HG03469 (cell line): ENCODE data around the gene CDH4.

ENCODE experiments used
- ATAC-seq: cut with Tn5 transposase; IDR thresholded peaks from one replicate; pipeline ENCODE4 v1.9.1; 2021; ENCODE audit warnings: mild to moderate bottlenecking, moderate library complexity, moderate number of reproducible peaks; ENCODE audit not compliant: unreplicated experiment

The CDH4 gene

DNA sequence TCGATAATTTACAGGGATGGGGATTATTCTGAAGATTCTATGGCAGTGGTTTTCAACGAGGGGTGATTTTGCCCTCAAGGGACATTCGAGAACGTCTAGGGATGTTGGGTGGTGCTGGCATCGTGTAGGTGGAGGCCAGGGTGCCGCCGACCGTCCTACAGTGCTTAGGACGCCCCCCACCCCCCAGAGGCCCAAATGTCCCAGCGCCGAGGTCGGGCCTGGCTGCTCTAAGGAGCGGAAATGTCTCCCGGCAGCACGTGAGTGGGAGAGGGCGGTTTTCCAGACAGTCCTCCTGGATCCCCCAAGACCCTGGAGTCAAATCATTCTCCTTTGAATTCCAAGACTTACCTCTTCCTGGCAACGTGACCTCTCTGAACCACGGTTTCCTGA is 101.9 kb downstream of the CDH4 start:
- ATAC-seq = no peak

DNA sequence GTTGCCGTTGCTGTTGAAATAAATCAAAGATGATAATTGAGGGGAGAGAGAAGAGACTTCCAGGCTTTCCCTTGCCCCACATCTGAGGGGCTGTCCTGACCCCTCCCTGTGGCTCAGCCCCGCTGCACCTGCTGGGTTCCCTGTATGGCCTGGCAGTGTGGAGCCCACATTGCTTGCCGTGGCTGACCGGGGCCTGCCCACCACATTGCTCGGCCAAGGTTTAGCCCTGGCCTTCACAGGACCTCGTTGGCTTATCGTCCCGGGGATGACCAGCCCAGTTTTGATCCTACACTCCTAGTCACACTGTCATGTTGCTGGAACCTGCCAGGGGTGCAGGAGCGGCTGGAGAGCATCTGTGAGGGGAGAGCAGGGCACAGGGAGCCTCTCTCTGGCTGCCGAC is 102.4 kb downstream of the CDH4 start:
- ATAC-seq = no peak

DNA sequence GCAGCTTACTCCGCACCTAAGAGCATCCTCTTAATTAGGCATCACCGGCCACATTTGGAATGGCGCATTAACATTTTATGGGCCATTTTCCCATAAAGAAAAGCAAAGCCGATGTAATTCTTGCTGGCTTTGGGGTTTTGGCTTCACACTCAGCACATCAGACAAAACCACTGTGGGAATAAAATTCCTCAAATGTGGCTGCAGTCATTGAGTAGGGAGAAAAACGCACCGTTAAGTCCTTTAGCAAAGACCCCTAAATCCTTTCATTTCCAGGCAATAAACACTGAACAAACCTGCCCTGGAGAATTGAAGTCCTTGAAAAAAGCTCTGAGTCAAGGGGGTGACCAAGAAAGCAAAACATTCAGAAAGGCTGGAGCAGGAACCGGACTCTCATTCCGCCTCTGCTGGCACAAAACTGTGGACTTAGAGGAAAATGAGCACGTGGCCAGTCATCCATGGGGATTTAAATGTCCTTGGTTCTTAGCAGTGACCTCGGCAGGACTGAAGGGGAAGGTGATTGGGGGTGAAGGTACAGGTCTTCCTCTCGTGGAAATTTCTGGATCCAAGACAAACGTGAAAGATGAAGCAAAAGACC is 102.9 kb downstream of the CDH4 start:
- no peak for ATAC-seq

DNA sequence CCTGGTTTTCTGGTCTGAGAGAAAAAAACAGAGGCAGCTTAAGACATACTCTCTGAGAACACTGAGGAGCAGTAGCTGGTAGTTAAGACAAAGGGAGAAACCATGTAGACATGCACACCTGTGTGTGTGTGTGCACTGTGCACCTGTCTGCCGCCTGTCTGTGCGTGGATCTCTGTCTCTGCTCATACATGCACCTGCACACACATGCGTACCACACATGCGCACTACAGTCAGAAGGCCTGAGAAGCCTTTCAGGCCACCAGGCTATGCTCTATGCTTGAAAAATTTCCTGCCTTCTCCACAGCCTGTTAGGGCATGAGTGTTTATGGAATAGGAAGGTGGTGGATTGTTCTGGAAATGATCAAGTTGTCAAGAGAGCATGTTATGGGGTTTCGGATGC is 103.5 kb downstream of the CDH4 start:
- no peak for ATAC-seq

DNA sequence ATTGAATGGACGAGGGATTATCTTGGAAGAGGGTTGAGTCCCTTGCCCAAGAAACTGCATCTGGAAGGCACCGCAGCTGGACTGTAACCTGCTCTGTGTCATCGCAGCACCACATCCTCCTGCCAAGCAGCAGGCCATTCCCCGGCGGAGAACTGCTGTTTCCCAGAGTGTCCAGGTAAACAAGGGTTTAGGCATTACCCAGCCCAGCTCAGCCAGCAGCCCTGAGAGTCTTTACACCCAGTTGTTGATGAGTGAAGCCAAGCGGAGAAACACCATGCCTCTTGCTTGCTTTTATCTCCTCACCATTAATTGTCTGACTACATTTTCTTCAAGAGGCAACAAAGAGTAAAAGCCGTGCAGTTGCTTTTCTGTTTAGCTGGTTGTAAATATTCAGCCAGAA is 104.1 kb downstream of the CDH4 start:
- no peak for ATAC-seq

DNA sequence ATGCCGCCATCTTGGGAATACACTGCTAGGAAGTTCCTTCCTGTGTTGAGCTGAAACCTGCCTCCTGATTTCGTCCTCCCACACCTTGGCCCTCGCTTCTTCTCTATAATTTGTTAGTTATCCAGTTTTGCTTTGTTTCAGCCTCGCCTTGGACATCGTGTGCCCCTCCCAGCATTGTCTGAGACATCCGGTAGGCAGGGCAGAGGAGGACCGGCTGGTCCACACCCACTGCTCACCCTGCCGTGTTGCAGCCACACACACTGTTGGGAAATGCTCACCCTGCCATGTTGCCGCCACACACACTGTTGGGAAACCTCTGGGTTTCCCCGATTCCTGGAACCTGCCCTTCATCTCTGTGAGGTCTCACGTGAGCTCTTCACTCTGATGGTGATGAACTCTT is 105.1 kb downstream of the CDH4 start:
- no peak for ATAC-seq

DNA sequence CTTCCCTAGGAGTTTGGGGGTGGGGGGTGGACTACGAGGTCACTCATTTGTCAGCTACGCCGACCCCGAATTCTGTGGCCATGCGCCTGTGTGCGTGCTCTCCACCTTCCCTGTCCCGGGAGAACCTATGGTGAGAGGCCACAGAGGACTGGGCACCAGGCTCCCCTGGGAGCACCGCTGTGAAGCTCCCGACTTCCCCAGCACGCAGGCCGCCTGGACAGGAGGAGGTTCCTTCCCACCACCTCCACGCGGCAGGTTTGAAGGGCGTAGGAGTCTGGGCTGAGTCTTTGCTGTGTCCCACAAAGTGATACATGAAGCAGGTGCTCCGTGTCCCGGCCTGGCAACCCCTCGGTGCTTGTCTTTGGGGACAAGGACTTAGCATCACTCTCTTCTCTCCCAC is 107.2 kb downstream of the CDH4 start:
- no peak for ATAC-seq

DNA sequence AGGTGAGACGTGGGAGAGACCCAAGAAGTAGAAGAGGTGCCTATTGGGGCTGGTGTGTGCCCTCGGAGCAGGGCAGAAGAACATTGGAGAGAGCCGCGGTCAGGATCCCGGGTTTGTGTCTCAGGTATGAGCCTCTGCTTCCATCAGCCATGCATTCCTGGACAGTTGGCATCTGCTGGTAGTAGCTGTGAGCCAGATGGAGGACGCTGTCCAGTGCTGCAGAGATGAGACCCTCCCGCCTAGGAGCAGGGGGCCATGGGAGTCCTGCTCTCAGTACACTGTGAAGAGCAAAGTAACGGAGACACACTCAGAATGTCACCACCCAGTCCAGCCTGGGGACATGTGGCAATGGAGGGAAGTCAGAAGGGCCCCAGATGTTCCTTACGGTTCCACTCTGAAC is 108.2 kb downstream of the CDH4 start:
- no peak for ATAC-seq

DNA sequence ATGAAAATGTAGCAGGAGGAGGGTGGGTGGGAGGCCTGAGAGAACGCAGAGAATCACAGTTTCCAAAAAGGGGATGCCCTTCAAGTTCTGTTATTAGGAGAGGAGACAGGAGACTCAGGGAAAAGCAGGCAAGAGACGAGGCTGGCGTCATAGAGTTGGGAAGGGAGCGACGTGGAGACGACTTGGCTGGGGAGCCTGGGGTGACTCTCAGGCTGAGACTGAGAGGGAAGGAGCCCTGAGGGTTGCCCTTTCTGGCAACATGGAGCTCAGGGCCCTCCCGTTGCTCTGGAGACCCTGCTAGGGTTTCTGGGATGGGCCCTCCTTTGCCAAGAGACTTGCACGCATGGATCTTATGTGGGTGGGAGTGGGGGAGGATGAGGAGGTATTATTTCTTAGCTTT is 108.9 kb downstream of the CDH4 start:
- ATAC-seq = no peak

DNA sequence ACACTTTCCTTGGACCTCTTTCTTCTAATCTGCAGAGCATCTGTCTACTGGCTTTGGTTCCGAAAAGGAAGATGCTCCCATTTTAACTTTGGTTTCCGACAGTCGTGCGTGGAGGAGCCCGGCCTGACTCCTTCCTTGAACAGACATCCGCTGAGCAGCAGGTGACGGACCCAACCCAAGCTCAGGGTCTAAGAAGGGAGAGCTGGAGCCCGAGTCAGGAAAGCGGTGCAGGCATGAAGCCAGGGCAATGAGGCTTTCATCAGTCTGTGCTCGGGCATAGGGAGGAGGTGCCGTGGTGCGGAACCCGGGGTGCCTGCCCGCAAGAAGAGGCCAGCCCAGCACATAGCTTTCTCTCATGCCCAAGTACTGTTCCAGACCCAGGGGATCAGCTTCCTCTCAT is 109.4 kb downstream of the CDH4 start:
- no peak for ATAC-seq

DNA sequence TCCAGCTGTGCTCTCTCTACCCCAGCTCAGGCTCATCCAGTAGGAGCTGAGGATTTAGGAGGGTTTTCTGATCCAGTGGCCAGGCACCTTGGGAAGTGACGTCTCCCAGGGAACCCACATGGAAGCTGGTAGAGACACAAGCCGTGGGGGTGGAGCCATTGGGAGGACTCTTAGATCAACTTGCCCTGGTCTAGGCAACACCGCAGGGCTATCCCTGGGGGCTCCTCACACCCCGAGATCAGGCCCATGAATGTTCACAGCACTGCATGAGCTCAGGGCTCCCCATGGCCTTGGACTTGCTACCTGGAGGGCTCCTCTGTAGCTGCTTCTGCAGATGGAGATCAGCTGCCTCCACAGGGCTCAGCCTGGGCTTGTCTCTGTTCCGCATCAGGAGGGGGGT is 112.1 kb downstream of the CDH4 start:
- no peak for ATAC-seq

DNA sequence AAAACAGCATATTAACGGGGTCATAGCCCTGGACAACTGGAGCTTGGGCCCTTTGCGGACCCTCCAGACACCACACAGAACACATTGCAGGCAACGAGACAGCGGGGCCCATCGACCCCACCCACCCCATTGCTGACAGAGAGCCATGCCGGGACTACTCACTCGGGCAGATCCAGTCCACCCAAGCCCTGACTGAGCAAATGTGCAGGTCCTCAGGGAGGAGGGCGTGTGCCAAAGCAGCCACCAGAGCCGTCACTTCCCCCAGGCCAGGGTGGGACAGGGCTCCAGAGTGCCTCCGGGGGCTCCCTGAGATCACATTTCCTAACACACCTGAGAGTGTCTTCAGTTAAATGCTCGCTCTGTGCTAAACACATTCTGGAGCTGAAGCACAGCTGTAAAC is 114.9 kb downstream of the CDH4 start:
- no peak for ATAC-seq

DNA sequence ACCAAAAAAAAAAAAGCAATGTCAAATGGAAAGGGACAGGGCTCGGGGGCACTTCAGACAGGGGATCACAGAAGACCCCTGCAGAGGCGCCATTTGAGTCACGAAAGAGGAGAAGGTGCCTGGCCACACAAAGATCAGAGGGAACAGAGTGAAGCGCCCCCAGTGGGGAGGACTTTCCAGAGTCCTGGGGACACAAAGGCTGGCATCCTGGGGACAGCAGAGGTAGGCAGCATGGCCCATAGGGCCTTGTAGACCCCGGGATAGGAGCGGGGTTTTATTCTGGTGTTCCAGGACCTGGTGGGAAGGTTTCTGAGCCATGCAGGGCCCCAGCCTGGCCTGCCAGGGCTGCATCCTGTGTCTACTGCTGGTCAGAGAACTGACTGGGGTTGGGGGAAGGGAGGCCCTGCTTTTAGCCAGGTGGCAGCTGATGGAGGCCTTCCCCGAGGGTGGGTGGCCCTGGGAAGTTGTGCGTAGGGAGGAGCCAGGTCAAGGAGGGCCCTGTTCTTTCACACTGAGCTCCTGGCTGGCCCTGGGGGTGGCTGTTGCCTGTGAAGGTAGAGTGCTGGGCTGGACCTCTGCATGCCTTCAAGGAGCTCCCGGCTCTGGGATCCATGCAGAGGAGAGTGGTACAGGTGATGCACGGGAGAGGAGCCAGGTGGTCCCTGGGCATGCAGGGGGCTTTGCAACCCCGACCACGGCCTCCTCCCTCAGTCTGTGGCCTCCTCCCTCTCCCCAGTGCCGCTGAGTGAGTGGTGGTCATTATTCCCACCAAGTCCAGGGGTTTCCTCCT is 117.9 kb downstream of the CDH4 start:
- no peak for ATAC-seq

DNA sequence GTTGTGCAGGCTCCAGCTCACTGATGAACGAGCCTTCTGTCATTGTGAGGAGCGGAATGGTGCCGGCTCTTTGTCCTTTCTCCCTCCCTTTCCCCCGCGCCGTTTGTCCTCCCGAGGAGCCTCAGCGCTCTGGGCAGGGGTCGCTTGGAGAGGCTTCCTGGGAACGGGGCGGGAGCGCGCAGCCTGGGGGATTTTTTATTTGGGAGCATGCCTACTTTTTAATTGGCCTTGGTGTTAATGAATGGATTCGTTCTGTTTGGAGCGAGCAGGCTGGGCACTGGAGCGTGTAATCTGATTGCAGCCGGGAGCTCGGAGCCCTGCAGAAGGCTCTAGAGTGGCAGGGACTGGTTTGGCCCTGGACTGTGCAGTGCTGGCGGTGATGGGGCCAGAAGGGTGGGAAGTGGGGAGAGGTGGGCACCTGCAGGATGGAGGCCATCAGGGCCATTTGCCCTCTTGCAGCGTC is 118.8 kb downstream of the CDH4 start:
- ATAC-seq = no peak

DNA sequence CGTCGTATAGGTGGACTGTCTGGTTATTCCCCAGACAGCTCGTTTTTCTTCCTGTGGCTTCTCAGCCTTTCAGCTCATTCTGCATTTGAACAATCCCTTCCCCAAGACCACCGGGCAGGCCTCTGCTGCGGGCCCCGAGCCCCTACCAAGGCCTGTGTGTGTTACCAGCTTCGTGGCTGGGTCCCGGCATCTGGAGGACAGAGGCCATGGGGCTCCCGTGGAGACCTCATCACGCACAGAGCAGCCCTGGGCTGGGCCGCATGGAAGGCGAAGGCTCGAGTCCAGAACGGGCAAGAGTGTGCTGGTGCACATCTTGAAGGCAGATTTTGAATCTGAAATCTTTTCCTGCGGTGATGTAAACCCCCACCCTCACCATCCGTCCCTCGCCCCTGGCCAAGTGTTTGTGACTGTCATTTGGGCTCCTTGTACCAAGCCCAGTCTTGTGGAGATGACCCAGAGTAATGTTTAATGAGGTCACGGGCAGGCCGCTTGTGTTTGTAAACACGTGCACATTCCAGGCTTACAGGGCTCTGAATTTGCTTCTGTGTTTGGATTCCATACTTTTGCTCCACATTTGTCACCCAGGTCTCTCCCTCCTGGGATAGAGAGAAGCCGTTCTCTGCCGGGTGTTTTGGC is 119.6 kb downstream of the CDH4 start:
- ATAC-seq = no peak

DNA sequence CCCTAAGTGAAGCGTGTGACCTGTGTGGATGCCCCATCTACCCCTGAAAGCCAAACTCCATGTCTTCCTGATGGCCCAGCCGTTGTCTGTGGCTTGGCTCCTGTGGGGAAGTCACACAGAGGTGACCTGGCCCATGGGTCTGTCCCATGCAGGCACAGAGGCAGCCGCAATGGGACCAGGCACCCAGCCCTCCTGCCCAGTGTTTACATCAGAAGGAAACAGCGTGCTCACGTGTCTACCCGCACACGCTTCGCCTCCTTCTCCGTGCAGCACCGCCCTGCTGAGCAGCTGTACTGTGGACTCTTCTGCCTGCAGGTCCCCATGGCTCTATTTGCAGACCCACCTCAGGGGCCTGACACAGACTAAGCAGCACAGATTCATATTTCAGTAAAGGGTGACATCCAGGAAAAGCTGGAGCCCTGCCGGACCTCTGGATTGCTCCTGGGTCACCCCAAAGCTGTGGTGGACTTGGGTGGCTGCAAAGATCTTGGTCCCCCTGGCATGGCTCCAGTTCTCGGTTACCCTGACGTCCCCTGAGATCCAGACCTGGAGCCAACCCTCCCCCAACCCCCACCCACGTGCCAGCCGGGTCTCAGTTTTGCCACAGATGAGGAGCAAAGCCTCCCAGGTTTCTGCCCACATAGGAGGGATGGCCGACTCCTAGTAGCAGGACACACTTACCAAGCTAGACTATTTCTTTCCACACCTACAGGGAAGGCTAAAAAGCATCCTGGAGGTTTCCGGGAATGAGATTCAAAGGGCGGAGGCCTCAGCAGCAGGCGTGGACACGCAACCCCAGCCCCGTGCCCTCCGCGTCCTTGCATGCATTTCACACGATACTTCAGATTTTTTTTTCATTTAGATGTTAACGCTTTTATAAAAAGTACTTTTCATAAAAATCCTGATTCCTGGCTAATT is 120.3 kb downstream of the CDH4 start:
- ATAC-seq = no peak

DNA sequence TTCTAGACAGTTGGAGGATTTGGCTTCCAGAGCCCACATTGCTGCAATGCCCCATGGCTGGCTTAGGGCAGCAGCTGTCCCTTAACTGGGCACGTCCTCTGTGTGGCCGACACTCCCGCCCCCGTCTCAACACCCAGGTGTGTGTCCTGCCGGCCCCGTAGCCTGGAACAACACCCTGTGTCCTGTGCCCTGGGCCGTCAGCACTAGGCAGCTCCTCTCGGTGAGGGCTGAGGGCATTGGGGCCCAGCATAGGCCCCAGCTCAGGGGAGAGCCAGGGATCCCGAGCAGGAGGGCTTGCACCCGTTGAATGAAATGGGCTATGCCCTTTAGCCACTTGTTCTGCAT is 121.0 kb downstream of the CDH4 start:
- ATAC-seq = no peak

DNA sequence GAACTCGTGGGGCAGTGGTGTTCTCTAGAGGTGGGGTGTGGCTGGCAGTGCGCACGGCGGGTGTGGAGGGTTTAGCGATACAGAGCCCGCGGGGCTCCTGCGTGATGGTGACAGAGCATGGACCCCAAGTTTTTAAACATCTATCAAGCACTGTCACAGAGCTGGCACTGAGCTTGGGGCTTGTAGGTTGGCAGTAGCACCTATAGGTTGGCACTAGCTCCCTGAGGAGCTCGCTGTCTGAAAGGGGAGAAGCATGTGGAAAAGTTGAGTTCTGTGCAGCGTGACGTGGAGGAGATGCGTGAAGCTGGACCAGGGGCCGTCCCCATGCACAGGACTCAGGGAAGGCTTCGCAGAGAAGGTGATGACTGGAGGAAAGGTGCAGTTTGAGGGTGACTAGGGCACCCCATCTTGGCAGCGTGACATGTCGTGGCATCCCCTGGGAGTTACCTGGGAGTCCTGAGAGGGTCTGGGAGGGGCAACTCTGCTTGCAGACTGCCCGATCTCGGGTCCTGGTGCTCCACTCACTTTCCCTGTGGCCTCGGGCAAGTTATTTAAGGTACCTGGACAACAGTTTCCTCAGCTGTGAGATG is 122.0 kb downstream of the CDH4 start:
- no peak for ATAC-seq

DNA sequence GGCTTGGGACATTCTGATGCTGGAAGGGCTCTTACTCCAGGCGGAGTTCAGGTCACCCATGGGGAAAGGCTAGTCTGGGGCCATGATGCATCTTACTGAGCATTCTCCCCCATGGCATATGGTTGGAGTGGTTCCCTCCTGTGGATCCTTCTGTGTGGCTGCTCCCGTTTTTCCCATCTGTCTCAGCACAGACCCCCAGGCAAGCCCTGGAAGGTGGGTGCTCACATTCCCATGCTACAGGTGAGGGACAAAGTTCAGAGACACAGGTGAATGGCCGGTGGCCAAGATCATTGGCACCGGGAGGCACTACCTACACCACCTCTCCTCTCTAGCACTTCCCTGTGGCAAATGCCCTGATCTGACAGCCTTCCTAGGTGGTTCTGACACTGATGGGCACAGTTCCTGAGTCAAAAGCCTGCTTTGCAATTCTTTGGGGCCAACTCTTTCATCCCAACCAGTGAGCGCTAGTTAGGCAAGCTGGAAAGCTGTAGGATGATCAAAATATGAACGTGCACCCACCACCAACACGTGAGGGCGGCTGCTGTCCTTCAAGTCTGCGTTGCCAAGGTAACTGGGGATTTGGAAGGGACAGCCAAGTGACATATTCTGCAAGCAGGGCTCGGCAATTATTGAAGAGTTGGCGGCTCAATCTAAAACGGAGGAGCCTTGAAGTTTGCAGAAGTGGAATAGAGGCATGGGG is 124.6 kb downstream of the CDH4 start:
- ATAC-seq = no peak

DNA sequence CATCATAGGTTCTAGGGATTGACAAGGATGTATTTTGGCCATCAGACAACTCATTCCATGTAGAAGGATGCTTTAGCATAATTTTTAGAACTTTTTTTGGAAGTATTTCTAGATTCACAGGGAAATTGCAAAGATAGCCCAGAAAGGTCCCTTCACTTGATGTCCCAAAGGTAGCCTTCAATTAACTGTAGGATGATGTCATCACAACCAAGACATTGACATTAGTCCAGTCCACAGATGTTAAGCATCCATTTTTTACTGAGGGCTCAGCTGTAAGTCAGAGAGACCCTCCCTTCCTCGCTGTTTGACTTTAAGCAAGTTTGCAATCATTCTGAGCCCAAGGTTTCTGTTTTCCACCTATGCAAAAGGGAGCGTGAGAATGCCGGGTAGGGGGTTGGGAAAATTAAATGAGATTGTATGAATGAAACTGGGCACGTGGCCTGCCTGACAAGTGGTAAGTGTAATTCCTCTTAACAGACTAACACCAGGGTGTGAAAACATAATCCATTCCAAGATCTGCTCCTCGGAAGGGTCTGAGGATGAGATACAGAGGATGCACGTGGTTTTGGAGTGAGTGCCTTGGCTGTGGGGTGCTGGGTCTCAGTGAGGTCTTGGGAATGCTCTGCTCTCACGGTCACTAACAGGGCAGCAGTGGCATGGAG is 126.8 kb downstream of the CDH4 start:
- no peak for ATAC-seq
